HepG2 (cell line): ENCODE measurements around the gene ECHS1.
"Not testable (repeated sequence)": the region's sequence is repeated elsewhere in the genome, so short reads cannot be mapped to it uniquely, and the experiment has no call there.

Experiments
- ATF6 ChIP-seq: sonication (generic); formaldehyde crosslinking; conservative IDR thresholded peaks from 2 replicates; pipeline ENCODE4 v1.4.0; 2020; ENCODE audit warnings: missing genetic modification reagents
- CTCF ChIP-seq: sonication (generic); formaldehyde crosslinking; IDR thresholded peaks from 2 replicates; pipeline ENCODE4 v1.5.0; 2020; ENCODE audit warnings: mild to moderate bottlenecking, missing genetic modification reagents, moderate library complexity
- ETV6 ChIP-seq: sonication (generic); formaldehyde crosslinking; conservative IDR thresholded peaks from 2 replicates; pipeline ENCODE4 v1.4.0; 2020; ENCODE audit warnings: missing genetic modification reagents
- GLI4 ChIP-seq: sonication (generic); formaldehyde crosslinking; IDR thresholded peaks from 2 replicates; pipeline ENCODE4 v1.5.1; 2020; ENCODE audit warnings: missing genetic modification reagents, mild to moderate bottlenecking, moderate library complexity, borderline replicate concordance
- MAFG ChIP-seq: sonication (generic); formaldehyde crosslinking; IDR thresholded peaks from 2 replicates; pipeline ENCODE4 v1.5.1; 2020; ENCODE audit warnings: mild to moderate bottlenecking, missing genetic modification reagents
- NFYB ChIP-seq: sonication (generic); formaldehyde crosslinking; IDR thresholded peaks from 2 replicates; pipeline ENCODE4 v1.4.0; 2020; ENCODE audit warnings: missing genetic modification reagents
- NONO ChIP-seq, 2 experiments: fragments of 450-650 bp in 1 of 2; sonication (generic) in 1 of 2; formaldehyde crosslinking in 1 of 2; IDR thresholded peaks in 1 of 2; conservative IDR thresholded peaks in 1 of 2; 2 replicates each; pipeline versions ENCODE4 v1.6.1 to v1.8.0; 2017 to 2022; ENCODE audit warnings: mild to moderate bottlenecking in 1 of 2, missing genetic modification reagents in 1 of 2, moderate library complexity in 1 of 2
- POLR2A ChIP-seq, 2 experiments: IDR thresholded peaks; 2 replicates each; pipeline ENCODE4 v1.6.1; 2011; ENCODE audit warnings: low read depth in 2 of 2, low read length in 2 of 2, mild to moderate bottlenecking in 1 of 2, moderate library complexity in 1 of 2; ENCODE audit not compliant: insufficient read depth in 1 of 2
- RFXANK ChIP-seq: IDR thresholded peaks from 2 replicates; pipeline ENCODE4 v1.6.1; 2016
- ZNF143 ChIP-seq: sonication (generic); formaldehyde crosslinking; IDR thresholded peaks from 2 replicates; pipeline ENCODE4 v1.4.0; 2020; ENCODE audit warnings: missing genetic modification reagents
- ZNF589 ChIP-seq: sonication (generic); formaldehyde crosslinking; conservative IDR thresholded peaks from 2 replicates; pipeline ENCODE4 v1.8.0; 2022; ENCODE audit warnings: mild to moderate bottlenecking, moderate library complexity, missing genetic modification reagents

GRCh38 chr10:133367461-133367860, 5.7 kb downstream of the ECHS1 start:
- TF ChIP-seq MAFG (CRISPR knock-in tag); GLI4 (CRISPR knock-in tag); ZNF589 (CRISPR knock-in tag); POLR2A (IDR thresholded peaks at IDR 0.05; ENCODE audit: insufficient read depth in 1 of 2, low read depth in 2 of 2, low read length in 2 of 2); ETV6 (CRISPR knock-in tag); ATF6 (CRISPR knock-in tag); CTCF (CRISPR knock-in tag); RFXANK (CRISPR knock-in tag); NONO (IDR thresholded peaks at IDR 0.05); NONO (CRISPR knock-in tag; conservative IDR thresholded peaks at IDR 0.05); NFYB (CRISPR knock-in tag); ZNF143: not testable (repeated sequence)
